Kidney glomerular epithelial cell (primary cell): ENCODE data around the gene ANKRD33B.
"Not testable (repeated sequence)": the region's sequence is repeated elsewhere in the genome, so short reads cannot be mapped to it uniquely, and the experiment has no call there.

ENCODE experiments used
- DNase-seq: peaks from one replicate; lab custom pipeline; 2025; lab: John Stamatoyannopoulos, UW

ANKRD33B gene

DNA sequence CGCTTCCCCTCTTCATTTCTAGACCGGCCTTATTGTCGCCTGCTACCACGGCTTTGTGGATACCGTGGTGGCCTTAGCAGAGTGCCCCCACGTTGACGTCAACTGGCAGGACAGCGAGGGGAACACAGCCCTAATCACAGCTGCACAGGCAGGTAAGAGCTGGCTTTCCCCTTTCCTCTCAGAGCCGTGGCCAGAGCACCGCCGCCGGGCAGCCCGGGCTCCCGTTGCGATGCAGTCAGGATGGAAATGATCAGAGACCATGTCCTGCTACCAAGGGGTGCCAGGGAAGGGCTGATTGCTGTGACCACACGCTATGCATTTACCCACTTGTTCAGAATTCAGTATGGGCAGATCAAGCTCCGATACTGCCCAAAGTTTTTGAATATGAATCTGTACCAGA, 54.4 kb downstream of the ANKRD33B start:
- no peak for DNase-seq

DNA sequence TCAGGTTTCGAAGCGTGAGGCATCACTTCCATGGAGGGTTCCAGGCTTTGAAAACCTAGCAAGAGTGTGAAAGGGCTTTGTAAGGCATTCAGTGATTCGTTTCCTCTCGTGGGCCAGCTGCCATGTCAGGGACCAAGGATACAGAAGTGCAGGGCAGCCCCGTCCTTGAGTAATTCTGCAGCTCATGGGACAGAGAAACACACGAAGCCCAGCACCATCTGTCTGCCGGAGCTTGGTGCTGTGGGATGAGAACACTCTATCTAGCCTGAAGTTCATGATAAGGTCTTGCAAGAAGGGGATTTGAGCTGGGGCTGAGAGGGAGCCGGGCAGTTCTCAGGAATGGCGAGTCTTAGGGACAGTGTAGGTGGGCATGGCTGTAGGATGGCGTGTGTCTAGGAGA, 55.8 kb downstream of the ANKRD33B start:
- DNase-seq, result no peak

DNA sequence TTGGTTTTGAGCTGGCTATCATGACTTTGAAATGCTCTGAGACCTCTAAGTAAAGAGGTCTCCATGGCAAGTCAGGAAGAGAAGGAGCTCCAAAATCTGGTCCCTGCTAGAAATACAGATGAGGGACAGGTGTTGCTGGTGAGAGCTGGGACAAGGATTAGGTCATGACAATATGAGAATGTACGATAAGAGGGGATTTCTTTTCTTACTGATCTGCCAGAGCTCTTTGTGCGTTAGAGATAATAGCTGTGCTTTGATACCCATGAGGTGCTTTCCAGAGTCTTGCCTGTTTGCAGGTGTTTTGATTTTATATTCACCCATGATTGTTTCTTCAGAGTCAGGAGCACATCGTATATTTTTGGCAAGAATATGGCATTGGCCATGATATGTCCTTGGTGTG, 56.5 kb downstream of the ANKRD33B start:
- DNase-seq, result no peak

DNA sequence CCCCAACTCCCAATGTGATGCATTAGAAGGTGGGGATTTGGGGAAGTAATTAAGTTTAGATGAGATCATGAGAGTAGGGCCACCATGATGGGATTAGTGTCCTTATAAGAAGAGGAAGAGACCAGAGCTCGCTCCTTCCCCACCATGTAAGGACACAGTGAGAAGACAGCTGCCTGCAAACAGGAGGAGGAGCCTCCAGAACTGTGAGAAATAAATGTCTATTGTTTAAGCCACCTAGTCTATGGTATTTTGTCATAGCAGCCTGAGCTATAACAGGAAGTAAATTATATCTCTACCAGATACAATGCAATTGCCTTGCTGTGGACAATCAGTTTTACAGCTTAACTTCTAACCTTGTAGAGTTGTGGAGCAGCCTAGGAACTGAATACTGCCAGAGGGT, 58.0 kb downstream of the ANKRD33B start:
- DNase-seq, result no peak

DNA sequence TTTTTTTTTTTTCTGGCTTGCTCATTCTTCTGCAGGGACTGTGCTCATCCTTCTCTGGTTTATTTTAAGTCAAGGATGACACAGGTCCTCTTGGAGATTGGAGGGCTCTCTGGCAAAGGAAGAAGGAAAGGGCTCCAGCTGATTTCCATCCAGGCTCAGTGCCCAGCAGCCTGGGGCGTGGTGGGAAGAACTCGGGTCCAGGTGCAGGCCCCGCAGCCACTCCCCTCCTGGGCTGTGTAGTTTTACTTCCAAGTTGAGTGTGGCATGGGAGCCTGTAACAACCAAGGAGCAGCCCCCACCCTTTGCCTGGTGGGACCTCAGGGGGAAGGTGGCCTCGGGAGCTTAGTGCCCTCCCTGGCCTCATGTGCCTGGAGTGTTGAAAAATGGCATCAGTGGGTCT, 58.9 kb downstream of the ANKRD33B start:
- no peak for DNase-seq

DNA sequence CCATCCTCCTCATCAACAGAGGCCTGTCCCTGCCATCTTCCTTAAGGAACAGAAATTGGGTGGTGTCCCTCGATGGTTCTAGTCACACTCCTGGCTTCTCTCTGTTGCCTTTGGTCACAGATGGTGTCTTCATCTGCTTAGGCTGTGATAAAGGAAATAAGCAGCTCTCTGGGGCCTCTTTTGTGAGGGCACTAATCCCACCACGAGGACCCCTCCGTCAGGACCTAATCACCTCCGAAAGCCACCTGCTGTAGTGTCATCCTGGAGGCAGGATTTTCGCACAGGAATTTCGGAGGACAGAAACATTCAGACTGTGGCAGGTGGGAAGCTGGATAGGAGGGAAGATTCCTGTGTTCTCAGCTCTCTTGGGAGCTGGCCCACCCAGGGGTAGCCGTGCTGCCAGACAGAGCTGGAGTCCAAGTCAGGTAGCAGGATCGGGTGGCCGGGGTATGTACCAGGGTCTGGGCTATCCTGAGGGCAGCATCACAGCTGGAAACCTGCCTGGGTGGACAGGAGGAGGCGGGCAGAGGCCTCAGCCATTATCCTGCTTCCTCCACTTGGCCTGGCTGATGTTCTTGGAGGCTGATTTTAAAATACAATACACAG, 59.5 kb downstream of the ANKRD33B start:
- DNase-seq, result no peak

DNA sequence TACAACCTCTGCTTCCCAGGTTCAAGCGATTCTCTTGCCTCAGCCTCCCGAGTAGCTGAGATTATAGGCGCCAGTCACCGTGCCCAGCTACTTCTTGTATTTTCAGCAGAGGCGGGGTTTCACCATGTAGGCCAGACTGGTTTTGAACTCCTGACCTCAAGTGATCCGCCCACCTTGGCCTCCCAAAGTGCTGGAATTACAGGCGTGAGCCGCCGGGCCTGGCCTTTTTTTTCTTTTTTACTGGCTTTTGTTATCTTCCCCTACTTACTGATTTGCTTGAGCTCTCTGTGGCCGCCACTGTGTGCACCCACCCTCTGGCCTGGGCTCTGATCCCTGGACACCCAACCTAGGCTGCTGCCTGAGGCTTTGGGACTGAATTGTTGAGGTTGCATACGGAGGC, 60.3 kb downstream of the ANKRD33B start:
- no peak for DNase-seq

DNA sequence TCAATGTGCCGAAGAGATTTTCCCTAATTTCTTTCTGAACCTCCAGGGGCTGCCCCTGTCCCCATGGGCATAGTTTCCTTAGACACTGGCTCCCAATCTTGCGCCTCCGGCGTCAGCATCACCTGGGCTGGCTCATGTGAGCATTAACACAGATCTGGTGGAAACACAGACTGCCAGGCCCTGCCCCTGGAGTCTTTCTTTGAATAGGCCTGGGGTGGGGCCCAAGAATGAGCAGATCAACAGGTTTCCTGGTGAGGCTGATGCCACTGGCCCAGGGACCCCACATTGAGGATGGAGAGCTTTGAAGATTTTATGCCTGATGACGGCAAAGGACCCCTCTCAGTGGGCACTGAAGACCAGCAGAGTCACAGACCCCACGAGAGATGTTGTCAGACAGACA, 60.8 kb downstream of the ANKRD33B start:
- no peak for DNase-seq

DNA sequence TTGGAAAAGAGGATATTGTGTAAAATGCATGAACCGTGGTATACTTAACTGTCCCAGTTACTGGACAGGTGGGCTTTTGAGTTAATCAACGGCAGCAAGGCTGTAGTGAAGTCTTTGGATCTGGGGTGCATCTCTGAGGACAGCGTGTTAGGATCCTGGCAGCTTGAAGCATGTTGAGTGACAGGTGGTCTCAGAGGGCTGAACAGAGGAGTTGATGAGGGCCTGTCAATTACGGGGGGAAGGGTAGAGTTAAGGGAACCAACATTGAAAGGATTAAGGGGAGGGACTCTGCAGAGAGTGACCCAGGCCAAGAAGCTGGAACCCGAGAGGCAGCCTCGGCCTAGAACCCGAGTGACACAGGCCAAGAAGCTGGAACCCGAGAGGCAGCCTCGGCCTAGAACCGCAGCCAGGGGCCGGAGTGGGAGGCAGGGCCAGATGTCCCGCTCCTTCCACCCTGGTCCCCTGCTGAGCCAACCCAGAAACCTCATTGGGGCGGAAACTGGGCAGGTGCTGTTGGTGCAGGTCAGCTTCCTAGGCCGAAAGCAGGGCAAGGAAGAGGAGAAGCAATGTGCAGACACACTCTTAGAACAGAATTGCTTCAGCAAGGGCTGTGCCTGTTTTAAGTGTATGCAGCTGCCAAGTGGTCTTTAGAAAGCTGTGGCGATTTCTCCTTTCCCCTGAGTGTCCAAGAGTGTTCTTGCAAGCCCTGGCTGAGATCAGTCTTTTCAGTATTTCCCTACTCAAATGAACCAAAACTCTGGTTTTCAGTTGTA, 62.0 kb downstream of the ANKRD33B start:
- DNase-seq, result no peak

DNA sequence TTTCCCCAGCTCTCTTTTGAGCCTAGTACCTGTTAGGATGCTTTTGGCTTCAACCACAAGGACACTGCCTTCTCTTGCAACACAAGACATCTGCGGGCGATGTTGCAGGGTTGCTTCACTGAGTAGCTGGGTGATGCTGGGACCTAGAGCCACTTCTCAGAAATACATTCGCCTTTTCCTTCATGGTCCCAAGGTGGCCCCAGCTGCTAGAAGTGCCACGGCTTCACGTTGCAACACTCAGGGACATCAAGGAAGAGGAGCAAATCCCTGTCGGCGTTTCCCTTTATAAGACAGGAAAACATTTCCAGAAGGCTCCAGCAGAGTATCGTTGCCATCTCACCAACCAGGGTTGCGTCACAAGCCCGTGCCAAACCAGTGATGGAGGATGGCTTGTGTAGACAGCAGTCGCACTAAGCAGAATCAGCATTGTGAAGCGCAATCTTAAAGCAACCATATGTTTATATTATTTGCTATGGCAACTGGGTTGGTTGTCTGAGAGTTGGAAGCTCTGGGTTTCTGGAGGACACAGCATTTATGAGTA, 62.7 kb downstream of the ANKRD33B start:
- no peak for DNase-seq

DNA sequence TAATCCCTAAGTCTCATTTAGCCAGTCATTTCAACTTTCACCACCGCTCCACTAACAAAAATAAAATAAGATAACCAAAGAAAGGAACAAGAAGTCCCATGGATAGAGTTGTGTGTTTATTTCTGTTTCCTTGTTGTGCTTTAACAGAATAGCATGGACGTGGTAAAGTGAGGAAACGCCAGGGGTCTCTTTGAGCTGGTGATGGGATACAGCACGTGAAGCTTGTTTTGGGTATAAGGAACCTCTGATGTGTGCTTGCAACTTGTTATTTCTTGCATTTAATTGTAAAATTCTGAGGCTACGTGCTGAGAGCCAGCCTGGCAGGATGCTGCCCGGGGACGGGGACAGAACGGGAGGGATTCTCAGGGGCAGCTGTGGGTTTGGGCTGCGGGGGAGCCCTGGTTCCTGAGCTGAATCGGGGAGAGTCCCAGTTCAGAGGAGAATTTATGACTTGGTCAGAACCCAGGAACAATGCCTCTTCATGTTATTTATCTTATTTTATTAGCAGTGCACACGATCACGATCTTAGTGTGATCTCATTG, 63.4 kb downstream of the ANKRD33B start:
- DNase-seq, result no peak

DNA sequence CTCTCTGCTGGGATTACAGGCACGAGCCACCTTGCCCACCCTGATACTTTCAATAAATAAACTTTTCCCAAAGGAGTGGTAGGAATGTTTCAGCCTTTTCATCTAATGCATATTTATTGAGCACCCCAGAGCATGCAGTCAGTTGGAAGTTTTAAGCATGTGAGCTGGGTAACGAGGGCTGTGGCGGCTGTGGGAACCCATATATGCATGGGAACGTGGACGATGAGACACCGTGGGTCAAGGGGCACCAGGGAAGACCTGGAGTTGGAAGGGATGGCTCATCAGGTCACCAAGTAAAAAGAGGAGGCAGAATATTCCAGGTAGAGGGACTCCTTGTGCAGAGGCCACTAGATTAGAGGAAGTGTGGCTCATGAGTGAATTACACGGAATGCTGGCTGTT, 64.7 kb downstream of the ANKRD33B start:
- no peak for DNase-seq

DNA sequence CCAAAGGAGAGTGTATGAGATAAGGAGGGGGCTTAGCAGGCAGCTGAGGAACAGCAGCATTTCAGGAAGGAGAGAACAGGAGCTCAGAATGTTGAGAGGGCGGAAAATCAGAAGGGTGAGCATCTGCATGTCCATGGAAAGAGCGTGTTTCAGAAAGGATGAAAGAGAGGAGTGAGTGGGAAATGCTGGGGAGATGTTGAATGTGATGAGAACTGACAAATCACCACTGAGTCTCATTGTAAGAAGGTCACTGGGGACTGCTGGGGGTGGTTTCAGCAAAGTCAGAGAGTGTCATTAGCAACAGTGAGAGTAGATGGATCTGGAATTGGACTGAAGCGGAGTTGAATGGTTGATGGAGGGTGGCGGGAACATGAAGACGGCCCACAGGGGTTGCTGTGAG, 65.8 kb downstream of the ANKRD33B start:
- no peak for DNase-seq

DNA sequence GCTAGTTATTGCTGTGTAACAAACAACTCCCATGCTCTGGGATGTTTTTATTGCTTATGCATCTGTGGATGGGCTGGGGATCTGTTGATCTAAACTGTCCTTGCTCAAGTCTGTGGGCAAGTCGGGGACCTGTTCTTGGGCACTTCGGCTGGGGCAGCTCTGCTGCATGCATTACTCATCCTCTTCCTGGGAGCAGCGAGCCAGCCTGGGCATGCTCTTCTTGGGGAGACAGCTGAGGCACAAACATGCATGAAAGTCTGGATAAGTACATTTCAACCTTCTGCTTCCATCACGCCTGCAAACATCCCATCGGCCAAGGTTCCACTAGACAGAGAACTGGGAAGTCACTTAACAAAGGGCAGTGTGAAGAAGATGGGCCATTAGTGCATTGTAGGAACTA, 66.3 kb downstream of the ANKRD33B start:
- no peak for DNase-seq

DNA sequence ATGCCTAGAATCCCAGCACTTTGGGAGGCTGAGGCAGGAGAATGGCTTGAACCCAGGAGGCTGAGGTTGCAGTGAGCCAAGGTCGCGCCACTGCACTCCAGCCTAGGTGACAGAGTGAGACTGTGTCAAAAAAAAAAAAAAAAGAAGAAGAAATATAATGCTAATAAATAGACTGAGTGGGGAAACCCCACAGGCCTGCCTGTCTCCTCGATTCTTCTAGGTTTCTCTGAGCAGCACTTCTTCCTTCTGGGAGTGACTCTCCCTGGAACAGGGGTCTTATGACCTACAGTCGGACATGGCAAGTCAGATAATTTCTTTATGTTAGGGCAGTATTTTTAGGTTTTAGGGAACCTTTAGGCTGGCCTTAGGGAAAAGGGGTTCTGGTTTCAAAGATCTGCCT, 66.9 kb downstream of the ANKRD33B start:
- DNase-seq, result not testable (repeated sequence)

DNA sequence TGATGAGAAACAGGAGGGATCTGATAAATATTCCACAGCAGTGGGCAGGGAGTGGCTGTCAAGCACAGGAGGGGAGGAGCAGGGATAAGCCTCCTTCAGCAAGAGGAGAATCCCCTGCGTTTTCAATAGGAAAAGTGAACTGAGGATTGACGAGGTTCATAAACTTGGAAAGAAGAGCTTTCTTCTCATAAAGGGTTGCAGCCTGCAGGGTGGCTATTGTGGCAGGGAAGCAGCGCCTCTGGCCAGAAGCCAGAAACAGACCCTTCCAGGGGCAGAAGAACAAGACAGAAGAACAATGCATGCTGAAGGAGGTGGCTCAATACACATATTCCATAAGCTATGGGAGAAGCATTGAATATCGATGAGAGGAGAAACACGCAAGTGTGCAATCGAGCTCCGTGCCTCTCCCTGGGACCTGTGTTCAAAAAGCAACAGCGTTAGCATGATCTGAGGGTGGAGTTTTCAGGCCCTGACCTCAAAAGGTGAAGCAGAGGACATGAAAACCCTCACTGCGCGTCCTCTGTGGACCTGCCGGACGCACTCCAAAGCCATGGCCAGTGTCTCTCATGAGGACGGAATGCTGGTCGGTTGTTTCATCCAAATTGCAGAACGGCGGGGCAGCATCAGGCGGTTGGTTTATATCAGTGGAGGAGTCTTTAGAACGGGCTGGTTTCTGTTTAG, 67.6 kb downstream of the ANKRD33B start:
- DNase-seq, result no peak

DNA sequence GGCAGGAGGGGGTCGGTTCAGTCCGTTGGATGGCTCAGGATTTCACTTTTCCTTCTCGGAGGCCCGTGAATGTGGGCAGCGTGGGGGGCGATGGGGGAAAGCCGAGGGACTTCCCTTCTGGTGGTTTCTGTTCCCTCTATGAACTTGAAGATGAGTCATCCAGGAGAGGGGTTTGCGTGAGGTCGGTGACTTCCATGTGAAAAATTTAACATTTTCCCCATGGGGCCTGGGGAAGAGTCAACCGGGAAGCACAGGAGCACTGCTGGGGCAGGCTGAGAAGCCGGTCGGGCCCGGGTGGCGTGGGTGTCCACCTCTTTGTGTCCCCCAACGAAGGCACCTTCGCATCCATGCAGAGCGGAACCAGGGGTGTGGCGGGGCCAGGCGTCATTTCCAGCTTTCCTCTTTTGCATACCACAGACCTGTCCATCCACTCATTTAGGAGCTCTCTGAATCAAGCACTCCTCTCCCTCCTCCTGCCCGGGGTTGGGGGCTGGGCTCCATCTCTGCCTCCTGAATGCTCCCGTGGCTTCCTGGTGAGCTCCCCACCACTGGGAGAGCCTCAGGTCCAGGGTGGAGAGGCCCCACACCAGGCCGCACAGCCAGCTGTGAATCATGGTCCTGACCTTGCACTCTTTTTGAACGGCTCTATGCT, 68.4 kb downstream of the ANKRD33B start:
- peak; percentile 31 for DNase-seq

DNA sequence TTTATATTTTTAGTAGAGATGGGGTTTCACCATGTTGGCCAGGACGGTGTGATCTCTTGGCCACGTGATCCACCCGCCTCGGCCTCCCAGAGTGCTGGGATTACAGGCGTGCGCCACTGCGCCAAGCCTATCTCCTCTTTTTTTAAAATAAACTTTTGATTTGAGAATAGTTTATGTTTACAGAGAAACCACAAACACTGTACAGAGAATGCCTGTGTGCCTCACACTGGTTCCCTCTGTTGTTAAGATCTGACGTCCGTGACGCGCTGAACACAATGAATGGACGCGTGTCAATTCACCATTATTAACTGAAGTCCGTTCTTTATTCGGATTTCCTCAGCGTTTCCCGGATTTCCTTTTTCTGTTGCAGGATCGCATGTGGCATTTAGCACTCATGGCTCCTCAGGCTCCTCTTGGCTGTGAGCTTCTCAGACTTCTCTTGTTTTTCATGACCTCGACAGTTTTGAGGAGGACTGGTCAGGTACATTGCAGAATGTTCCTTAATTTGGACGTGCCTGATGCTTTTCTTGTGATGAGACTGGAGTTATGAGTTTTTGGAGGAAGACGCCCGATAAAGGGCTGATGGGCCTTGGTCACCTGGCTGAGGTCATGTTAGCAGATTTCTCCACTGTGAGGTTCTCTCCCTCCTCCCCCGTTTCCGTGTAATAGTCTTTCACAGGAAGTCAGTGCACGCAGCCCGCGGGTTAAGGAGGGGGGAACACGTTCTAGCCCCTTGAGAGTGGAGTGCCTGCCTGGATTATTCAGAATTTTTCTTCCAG, 69.6 kb downstream of the ANKRD33B start:
- DNase-seq, result no peak

DNA sequence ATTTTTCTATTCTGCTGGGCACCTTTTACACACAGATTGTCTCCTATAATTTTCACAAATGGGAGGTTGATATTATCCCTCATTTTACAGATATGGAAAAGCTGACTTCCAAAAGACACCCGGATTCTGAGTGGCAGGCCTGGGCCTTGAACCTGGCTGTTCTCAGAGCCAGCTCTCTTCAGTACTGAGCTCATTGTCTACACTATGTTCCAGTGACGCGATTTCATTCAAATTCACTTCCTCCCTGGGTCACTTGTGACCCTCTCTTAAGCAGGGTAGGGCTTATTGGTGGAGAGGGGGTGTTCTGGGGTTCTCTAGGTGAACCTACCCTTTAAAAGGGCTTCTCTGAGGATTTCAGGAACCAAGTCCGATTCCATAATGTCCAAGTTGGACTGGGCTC, 70.2 kb downstream of the ANKRD33B start:
- no peak for DNase-seq

DNA sequence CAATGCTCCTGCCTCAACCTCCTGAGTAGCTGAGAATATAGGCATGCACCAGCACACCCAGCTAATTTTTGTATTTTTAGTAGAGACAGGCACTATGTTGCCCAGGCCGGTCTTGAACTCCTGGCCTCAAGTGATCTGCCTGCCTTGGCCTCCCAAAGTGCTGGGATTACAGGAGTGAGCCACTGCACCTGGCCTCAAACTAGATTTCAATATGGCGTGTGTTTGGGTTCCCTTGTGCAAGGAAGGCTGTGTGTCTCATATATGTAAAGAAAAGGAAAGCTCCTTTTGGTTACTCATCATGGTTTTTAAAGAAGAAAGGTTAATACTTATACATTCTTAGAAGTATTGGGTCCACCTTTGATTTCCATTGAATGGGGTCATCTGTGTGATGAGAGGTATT, 70.7 kb downstream of the ANKRD33B start:
- DNase-seq, result no peak

DNA sequence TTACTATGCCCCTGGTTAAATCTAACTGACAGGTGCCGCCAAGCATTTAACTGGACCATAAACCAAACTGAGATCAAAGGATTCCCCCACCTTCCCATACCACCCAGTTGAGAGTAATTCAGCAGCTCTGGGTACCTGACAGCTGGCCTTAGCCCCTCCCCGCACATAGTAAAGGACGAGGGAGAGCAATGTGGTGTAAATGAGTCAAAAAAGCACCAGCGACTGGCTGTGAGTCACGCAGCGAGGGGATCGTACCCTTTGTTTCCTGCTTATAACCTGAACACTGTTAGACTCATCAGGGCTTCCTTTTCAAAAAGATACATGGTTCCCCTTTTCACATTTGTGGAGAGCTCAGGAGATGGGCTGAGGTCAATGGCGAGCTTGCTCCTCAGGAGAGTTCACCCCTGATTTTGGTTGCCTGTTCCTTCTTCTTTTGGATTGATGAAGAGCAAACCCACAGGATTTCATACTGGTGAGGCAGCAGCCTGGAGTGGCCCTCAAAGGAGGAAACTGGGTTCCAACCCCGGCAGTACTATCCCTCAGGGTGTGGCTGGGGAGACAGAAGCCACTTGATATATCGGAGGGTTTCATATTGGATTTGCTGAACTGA, 71.5 kb downstream of the ANKRD33B start:
- DNase-seq, result peak; percentile 71
